MM.1S (cell line): ENCODE results near the gene ZIC4.

ENCODE experiments used
- EZH2phosphoT487 ChIP-seq: fragments of 300-600 bp; sonication (generic); IDR thresholded peaks from 2 replicates; pipeline ENCODE4 v1.6.1; 2018; ENCODE audit warnings: antibody characterized with exemption, low read length
- TF ChIP-seq, protein P1 (sequence below): fragments of 300-600 bp; sonication (generic); IDR thresholded peaks from 2 replicates; pipeline ENCODE4 v1.5.1; 2016; ENCODE audit warnings: antibody characterized with exemption, low read length, mixed read lengths

DNA sequence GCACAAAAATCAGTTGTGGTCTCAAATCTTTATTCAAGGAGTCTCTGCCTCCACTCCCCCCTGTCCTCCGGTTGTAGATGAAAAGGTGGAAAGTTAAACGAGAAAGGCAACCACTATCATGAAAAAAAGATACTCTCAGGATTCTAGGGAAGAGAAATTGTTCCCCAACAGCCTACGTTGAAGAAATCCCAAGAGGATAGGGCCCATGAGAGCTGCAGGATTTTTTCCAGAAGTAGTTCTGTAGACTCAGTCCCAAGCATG lies 17.1 kb upstream of the ZIC4 start:
- TF ChIP-seq, protein P1, sequence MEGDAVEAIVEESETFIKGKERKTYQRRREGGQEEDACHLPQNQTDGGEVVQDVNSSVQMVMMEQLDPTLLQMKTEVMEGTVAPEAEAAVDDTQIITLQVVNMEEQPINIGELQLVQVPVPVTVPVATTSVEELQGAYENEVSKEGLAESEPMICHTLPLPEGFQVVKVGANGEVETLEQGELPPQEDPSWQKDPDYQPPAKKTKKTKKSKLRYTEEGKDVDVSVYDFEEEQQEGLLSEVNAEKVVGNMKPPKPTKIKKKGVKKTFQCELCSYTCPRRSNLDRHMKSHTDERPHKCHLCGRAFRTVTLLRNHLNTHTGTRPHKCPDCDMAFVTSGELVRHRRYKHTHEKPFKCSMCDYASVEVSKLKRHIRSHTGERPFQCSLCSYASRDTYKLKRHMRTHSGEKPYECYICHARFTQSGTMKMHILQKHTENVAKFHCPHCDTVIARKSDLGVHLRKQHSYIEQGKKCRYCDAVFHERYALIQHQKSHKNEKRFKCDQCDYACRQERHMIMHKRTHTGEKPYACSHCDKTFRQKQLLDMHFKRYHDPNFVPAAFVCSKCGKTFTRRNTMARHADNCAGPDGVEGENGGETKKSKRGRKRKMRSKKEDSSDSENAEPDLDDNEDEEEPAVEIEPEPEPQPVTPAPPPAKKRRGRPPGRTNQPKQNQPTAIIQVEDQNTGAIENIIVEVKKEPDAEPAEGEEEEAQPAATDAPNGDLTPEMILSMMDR, result no peak
- TF ChIP-seq EZH2phosphoT487, result no peak
